IPS-15b (cell line): ENCODE data around the gene DNAJC7.
A peak's percentile ranks its signal among the peaks of the same experiment; 100 is the strongest.

Experiments used
- H3K27me3 ChIP-seq: one replicate; pipeline ENCODE4 v1.6.1; 2013; ENCODE audit warnings: low read length; ENCODE audit not compliant: control insufficient read depth, insufficient read depth
- H3K36me3 ChIP-seq: one replicate; pipeline ENCODE4 v1.6.1; 2013; ENCODE audit warnings: low read length; ENCODE audit not compliant: control insufficient read depth, insufficient read depth
- H3K4me1 ChIP-seq: one replicate; pipeline ENCODE4 v1.6.1; 2013; ENCODE audit warnings: mild to moderate bottlenecking, low read length; ENCODE audit not compliant: control insufficient read depth, insufficient read depth
- H3K4me3 ChIP-seq: one replicate; pipeline ENCODE4 v1.5.1; 2013; ENCODE audit warnings: low read depth, low read length
- H3K9ac ChIP-seq: one replicate; pipeline ENCODE4 v1.6.1; 2013; ENCODE audit warnings: low read depth, mild to moderate bottlenecking, low read length
- H3K9me3 ChIP-seq: one replicate; pipeline ENCODE4 v1.6.1; 2013; ENCODE audit warnings: mild to moderate bottlenecking, low read length; ENCODE audit not compliant: control insufficient read depth, insufficient read depth

Gene DNAJC7

DNA sequence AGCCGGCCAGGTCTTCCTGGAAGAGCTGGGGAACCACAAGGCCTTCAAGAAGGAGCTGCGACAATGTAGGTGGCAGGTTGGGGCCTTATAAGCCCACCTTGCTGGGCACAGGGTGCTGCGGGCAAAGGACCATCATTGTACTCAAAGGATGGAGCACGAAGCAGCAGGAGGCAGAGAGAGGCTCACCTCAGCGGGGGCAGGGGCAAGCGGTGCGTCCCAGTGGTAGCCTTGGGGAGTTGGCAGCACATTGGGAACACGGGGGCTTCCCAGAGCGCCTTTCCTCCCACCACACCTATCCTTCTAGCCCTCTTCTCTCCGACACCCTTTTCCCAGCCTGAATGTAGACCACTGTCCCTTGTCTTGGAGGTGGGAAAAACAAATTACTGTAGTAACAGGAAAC is 48.6 kb downstream of the DNAJC7 start:
- Histone ChIP-seq H3K9ac (no peak overlapping the region), H3K36me3 (peaks cover 29% of the 10 kb centered on the region), H3K4me1 (peaks cover 2% of the 10 kb centered on the region), H3K27me3 (no peaks in the 10 kb centered on the region), H3K4me3 (no peak overlapping the region), H3K9me3 (no peaks in the 10 kb centered on the region)

DNA sequence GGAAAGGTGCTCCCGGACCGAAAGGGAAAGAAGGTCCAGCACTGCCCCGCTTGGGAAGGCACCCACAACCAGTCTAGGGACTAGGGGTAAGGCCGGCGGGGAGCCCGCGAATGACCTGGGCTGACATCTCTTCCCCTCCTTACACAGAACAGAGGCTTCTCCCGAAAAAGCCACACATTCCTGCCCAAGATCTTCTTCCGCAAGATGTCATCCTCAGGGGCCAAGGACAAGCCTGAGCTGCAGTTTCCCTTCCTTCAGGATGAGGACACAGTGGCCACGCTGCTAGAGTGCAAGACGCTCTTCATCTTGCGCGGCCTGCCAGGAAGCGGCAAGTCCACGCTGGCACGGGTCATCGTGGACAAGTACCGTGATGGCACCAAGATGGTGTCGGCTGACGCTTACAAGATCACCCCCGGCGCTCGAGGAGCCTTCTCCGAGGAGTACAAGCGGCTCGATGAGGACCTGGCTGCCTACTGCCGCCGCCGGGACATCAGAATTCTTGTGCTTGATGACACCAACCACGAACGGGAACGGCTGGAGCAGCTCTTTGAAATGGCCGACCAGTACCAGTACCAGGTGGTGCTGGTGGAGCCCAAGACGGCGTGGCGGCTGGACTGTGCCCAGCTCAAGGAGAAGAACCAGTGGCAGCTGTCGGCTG is 49.2 kb downstream of the DNAJC7 start:
- Histone ChIP-seq H3K9me3 (no peaks in the 10 kb centered on the region), H3K36me3 (peaks cover 23% of the 10 kb centered on the region), H3K4me3 (peak overlapping the region; percentile 80), H3K27me3 (no peaks in the 10 kb centered on the region), H3K9ac (peak overlapping the region; percentile 12), H3K4me1 (peaks cover 2% of the 10 kb centered on the region)

GRCh38 chr17:41967141-41967920 is 49.9 kb downstream of the DNAJC7 start:
- Histone ChIP-seq H3K4me3 (peak overlapping the region; percentile 80), H3K27me3 (no peaks in the 10 kb centered on the region), H3K36me3 (peaks cover 15% of the 10 kb centered on the region), H3K9ac (peak overlapping the region; percentile 91), H3K4me1 (peaks cover 2% of the 10 kb centered on the region), H3K9me3 (no peaks in the 10 kb centered on the region)

DNA sequence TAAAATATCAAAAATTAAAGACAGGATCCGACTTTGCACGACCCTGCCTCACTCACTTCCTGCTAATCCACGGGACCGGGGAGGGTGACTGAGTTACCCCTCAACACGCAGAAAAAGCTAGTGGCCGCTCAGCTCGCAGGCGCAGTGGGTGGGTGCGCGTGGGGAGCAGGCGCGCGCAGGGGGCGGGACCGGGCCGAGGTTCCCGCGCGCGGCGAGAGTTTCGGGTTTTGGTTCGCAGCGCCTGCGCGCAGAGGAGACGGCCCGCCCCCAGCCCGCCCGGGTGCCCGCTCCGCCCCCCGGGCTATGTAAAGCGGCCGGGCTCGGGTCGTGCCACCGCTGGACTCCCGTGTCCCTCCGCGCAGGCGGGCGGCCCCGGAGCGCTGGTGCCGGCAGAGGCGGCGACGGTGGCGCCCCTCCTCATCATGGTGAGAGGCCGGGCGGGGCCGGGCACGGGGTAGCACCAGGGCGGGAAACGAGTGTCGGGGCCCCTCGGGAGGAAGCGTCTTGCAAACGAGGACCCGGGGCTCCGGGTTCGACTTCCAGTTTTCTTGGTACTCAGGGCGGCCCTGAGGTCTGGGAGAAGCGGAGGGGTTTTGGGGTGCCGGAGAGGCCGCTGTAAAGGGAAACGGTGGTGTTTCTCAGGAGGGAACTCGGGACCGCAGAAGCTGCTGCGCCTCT is 50.6 kb downstream of the DNAJC7 start, which contains the start of gene CNP:
TSS of gene CNP (plus strand) at position 333 of the 678 bp plus-strand sequence. CDS start at position 423, 90 bp downstream.
- Histone ChIP-seq H3K4me3 (peak within 1 kb of the TSS; percentile 80), H3K9me3 (no peaks in the 10 kb centered on the region), H3K9ac (peak within 1 kb of the TSS; percentile 91), H3K36me3 (peaks cover 10% of the 10 kb centered on the region), H3K4me1 (peaks cover 2% of the 10 kb centered on the region), H3K27me3 (no peaks in the 10 kb centered on the region)

DNA sequence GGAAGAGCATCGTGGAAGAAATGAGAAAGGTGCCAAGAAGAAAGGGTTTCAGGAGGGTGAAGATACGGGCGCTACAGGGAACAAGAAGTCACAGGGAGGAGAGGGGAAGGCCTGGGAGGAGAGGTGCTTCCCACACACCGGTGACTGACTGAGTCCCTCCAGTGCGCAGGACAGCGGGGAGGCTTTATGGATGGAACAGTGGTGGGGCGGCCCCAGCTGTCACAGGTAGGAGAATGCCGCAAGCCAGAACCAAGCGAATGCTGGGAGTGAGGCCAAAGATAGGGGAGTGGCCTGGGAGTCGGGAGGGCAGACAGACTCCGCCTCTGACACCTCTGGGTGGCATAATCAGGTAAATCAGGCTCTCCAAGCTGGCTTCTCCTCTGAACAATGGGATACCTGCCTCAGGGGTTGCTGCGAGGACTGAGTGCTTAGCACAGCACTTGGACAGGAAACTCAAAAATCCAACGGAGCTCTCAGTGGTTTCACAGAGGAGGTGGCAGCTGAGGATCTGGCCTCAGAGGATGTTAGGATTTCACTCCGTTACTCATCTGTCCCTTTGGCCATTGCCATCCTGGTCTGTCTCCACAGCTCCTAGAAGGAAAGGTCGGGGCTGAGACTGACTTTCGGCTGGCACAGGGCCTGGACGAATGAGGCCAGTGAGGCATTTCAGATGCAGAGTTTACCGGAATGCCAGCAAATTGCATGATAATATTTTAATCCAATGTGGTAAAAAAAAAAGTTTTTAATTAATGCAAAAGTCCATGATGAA is 51.4 kb downstream of the DNAJC7 start:
- Histone ChIP-seq H3K9ac (peak overlapping the region; percentile 73), H3K4me3 (peak overlapping the region; percentile 80), H3K27me3 (no peaks in the 10 kb centered on the region), H3K36me3 (peaks cover 9% of the 10 kb centered on the region), H3K9me3 (no peaks in the 10 kb centered on the region), H3K4me1 (peaks cover 2% of the 10 kb centered on the region)

DNA sequence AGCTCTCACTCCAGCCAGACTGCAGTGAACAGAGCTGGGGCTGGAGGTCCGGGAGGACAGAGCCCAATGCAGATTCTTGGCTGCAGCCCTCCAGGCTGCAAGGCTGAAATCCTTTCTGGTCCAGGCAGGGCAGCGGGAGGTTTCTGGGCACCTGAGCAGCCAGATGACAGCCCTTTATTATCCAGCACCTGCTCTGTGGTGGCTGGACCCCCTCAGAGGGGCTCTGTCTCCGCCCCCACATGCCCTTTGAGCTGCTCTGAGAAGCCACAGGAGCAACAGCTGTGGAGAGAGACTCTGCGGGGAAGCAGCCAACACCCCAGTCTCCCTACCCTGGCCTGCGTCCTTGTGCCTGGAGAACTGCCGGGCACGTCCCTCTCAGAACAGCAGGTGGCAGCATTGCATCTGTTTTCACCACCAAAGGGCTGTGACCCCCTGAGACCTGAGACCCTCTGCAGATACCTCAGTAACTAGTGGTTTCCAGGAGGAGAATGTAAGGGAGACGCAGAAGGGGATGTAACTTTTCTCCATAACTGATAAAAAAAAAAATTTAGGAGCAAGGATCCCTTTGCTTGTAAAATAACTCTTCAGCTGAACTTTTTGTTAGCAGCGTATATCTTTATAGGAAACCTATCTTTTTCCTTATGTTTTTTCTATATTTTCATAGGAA is 54.3 kb downstream of the DNAJC7 start:
- H3K4me1 ChIP-seq, result peaks cover 12% of the 10 kb centered on the region
- no peaks in the 10 kb centered on the region for H3K36me3 ChIP-seq
- no peaks in the 10 kb centered on the region for H3K27me3 ChIP-seq
- H3K9me3 ChIP-seq, result no peaks in the 10 kb centered on the region
- no peak overlapping the region for H3K4me3 ChIP-seq
- H3K9ac ChIP-seq, result no peak overlapping the region

- Histone ChIP-seq H3K36me3 (no peaks in the 10 kb centered on the region), H3K9ac (no peak overlapping the region), H3K4me1 (peaks cover 16% of the 10 kb centered on the region), H3K4me3 (no peak overlapping the region), H3K9me3 (no peaks in the 10 kb centered on the region), H3K27me3 (no peaks in the 10 kb centered on the region)
These were observed 55.1 kb downstream of the DNAJC7 start for GRCh38 chr17:41962111-41962510.

GRCh38 chr17:41959336-41960095 is 57.7 kb downstream of the DNAJC7 start:
- no peak overlapping the region for H3K9ac ChIP-seq
- H3K36me3 ChIP-seq, result no peaks in the 10 kb centered on the region
- no peak overlapping the region for H3K4me3 ChIP-seq
- peaks cover 17% of the 10 kb centered on the region for H3K4me1 ChIP-seq
- no peaks in the 10 kb centered on the region for H3K9me3 ChIP-seq
- no peaks in the 10 kb centered on the region for H3K27me3 ChIP-seq

- H3K36me3 ChIP-seq, result no peaks in the 10 kb centered on the region
- H3K9me3 ChIP-seq, result no peaks in the 10 kb centered on the region
- no peak overlapping the region for H3K9ac ChIP-seq
- peaks cover 17% of the 10 kb centered on the region for H3K4me1 ChIP-seq
- no peaks in the 10 kb centered on the region for H3K27me3 ChIP-seq
- H3K4me3 ChIP-seq, result no peak overlapping the region
These were observed 58.3 kb downstream of the DNAJC7 start for GRCh38 chr17:41959030-41959335.

DNA sequence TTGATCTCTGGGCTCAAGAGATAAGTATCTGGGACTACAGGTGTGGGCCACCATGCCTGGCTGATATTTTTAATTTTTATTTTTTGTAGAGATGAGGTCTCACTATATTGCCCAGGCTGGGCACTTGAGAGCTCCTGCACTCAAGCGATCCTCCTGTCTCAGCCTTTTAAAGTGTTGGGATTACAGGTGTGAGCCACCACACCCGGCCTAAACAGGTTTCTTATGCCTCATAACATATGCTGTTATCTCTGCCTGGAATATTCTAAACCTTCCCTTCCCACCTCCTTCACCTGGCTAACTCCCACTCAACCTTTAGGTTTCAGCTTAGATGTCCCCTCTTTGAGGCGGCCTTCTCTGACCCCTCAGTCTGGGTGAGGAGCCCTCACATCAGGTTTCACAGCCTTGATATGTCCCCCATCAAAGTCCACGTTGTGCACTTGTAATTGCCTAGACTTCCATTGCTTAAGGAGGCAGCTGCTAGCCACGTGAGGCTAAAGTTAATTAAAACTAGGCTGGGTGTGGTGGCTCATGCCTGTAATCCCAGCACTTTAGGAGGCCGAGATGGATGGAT is 59.3 kb downstream of the DNAJC7 start:
- Histone ChIP-seq H3K4me3 (no peak overlapping the region), H3K9me3 (no peaks in the 10 kb centered on the region), H3K4me1 (peaks cover 17% of the 10 kb centered on the region), H3K9ac (no peak overlapping the region), H3K27me3 (no peaks in the 10 kb centered on the region), H3K36me3 (no peaks in the 10 kb centered on the region)
